NCI-H128 (cell line): ENCODE measurements around the gene HSF2.
"Not testable (repeated sequence)": the region's sequence is repeated elsewhere in the genome, so short reads cannot be mapped to it uniquely, and the experiment has no call there.

Source experiments
- DNase-seq: peaks from one replicate; lab custom pipeline; 2025; ENCODE audit not compliant: unreplicated experiment; lab: John Stamatoyannopoulos, UW

Gene HSF2

DNA sequence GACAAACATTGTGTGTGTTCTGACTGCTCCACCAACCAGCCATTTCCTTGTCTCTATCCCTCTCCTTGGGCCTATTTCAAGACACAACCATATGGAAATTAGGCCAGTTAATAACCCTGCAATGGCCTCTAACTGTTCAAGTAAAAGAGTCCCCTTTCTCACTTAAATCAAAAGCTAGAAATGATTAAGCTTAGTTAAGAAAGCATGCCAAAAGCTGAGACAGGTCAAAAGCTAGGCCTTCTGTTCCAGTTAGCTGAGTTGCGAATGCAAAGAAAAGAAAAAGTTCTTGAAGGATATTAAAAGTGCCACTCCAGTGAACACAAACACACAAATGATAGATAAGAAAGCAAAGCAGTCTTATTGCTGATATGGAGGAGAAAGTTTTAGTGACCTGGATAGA, 49.6 kb downstream of the HSF2 start:
- no peak for DNase-seq

DNA sequence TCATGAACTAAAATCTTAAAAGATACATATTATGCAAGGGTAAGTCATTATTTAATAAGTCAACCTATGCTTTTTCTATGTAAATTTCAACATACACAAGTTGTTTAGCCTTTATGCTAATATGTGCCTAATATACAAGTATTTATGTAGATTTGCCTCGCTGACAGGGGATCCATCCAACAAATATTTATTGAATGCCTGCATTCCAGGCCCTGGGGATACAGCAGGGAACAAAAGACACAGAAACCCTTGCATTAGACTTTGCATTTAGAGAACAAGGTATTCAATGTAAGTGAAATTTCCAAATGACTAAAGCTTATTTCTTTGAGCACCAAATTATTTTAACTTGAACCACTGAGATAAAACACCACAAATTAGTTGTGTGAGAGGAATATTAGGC, 53.1 kb downstream of the HSF2 start:
- DNase-seq, result no peak

DNA sequence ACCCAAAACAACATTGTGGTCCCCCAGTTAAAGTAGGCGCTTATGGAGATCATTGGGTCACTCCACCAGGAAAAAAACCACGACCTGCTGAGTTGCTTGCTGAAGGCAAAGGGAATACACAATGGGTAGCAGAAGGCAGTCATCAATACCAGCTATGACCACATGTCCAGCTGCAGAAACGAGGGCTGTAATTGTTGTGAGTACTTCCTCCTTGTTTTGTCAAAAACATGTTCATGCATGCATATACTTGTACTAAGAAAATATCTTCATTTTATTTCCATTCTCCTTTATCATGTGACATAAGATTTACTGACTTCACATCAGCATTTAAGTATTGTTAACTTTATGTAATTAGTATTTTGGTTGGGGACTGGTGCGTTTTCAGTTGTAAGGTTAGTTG, 55.2 kb downstream of the HSF2 start:
- no peak for DNase-seq

DNA sequence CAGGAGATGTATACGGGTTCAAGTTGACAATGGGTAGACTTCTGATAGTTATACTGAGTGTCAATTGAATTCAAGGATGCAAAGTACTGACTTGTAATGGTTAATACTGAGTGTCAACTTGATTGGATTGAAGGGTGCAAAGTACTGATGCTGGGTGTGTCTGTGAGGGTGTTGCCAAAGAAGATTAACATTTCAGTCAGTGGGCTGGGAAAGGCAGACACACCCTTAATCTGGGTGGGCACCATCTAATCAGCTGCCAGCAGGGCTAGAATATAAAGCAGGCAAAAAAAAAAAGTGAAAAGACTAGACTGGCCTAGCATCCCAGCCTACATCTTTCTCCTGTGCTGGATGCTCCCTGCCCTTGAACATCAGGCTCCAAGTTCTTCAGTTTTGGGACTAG, 55.7 kb downstream of the HSF2 start:
- not testable (repeated sequence) for DNase-seq

DNA sequence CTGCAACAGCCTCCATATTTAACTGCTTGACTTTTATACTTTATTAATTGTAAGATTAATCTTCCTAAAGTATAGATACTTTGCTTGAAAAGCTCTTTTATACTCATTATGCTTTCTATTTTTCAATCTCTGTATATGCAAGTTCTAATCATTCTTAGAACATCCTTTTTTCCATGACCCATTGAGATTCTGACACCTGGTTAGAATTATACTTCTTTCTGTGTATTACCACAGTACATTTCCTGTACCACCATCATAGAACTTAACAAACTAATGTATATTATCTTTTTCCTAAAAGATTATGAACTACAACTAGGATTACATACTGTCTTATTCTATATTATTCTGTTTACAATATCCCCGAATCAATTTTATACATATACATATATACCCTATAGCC, 58.6 kb downstream of the HSF2 start:
- DNase-seq, result no peak

DNA sequence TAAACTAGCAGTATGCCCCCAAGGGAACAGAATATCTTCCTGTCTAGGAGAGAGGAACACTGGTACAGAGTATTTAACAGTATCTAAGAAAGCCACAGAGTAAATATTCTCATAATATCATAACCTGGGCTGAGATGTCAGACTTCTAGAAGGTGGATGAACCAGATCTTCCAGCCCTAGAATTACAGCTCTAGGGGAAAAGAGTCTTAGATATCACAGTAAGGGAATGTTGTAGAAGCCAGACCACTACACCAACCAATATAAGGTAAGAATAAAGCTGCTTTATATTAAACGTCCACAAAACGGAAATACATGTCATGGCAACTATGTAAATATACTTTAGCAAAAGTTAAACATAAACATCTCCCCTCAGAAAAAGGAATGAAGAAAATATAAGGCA, 59.8 kb downstream of the HSF2 start:
- no peak for DNase-seq

DNA sequence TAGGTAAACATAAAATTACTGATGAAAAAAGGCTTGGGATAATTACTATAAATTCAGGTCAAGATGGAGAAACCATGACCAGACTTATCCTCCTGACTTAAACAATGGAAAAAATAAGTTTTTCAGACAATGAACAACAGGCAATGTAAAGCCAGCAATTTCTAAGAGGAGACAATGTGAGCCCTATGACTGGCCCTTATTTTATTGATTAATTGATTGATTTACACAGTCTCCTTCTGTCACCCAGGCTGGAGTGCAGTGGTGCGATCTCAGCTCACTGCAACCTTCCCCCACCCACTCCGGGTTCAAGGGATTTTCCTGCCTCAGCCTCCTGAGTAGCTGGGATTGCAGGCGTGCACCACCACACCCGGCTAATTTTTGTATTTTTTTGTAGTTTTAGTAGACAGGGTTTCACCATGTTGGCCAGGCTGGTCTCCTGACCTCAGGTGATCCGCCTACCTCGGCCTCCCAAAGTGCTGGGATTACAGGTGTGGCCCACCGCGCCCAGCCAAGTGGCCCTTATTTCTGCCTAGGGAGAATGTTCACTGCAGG, 60.5 kb downstream of the HSF2 start:
- not testable (repeated sequence) for DNase-seq

DNA sequence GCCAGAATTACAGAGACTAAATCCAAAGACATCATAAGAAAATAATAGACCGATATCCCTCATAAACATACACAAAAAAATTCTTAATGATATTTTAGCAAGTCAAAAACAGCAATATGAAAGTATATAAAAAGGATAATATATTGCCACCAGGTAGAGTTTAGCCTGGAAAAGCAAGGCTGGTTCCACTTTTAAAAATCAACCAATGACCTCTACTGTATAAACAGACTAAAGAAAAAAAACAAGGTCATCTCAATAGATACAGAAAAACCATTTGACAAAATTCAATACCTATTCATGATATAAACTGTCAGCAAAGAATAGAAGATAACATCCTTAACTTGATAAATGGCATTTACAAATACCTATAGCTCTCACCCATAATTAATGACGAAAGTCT, 62.4 kb downstream of the HSF2 start:
- no peak for DNase-seq

DNA sequence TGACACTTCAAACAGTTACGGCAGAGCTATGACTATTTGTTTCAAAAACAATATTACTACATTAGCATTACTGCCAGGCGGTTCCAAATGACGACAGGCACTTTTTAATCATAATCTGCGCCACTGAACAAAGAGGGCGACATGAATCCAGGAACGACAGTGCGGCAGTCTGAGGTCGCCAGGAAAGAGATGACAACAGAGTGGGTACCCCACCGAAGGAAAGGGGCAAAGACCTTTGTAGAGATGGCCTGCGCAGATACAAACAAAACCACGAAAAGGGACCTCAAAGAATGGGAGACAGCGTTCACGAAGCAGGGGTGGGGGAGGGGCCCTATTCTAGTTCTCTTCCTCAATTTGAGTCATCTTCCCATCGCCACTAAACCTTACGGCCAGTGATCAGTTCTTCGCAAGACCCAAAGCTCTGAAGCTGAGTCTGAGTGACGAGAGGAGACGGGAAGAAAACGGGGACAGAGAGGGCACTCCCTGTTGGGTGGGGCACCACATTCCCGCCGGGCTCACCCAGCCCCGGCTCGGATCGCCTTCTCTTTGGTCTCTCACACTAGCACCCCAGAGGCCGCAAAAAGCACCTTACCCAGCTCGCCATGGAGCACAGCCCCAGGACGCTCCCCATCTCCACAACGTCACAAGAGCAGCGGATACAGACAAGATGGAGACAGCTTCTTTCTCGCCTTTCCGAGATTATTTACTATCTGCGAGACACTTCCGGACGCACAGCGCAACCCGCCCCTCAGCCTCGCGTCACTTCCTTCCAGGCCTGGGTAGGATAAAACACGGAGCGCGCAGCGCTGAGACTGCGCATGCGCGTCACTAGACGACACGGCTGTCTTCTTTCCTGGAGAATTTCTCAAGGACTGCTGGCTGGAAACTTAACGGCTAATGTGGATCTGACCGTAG, 71.9 kb downstream of the HSF2 start, which contains the start of gene SERINC1:
SERINC1 (minus strand) TSS at position 701 of the 915 bp plus-strand sequence; CDS start at position 631, 70 bp downstream.
- DNase-seq, result peak; percentile 75

DNA sequence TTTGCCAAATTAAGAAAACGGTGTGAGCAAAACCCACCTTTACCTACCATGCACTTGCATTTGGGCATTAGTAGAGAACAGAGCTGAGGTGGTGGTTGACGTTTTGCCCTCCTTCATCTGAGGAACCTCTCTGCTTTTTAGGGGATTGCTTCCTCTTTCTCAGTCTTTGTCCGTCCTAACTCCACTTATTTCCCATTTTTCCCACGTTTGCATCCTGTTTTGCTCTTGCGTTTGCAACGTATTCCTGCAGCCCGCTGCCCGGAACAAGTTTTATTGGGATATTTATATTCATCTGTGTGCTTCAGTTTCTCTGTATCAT, 72.5 kb downstream of the HSF2 start:
- DNase-seq, result no peak

DNA sequence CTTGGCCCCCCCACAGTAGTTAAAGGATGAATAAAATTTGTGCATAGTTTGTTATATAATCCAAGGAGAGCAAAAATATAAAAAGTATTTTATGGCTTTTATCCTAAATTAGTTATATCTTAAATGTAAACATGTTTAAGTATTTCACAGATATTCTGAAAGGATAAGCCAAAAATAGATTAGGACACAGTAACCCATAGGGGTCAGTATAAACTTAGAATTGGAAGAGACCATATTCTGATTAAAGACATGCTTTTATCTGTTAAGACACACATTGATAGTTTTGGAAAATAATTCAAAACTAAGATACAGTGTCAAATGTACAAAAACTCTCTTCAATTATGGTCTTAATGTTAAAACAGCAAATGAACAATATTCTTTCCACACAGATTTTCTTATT, 76.7 kb downstream of the HSF2 start:
- no peak for DNase-seq

DNA sequence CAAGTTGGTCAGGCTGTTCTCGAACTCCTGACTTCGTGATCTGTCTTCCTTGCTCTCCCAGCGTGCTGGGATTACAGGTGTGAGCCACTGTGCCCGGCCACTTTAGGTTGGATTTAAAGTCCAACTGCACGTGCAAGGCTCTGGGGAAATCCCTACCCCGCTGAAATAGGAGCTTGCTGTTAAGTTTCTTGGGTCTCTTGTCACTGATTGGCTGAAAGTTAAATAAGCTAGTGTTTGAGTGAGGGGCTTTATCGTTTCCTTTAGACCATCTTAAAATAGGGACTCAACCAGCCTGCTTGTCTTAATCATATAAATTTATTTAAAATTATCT, 83.3 kb downstream of the HSF2 start:
- DNase-seq, result no peak
